ENCODE measurements around the gene FOXP2. TPM values are rescaled to one million over a fixed set of nuclear protein-coding genes. Genes with fewer than 3 reads are reported as not detected.
"Not testable (repeated sequence)": the region's sequence is repeated elsewhere in the genome, so short reads cannot be mapped to it uniquely, and the experiment has no call there.

The FOXP2 gene
- total RNA-seq, 1 donor, result 17.4 TPM

GRCh38 chr7:114575098-114575497 is 160.5 kb downstream of the FOXP2 start:
- no peak for DNase-seq (ENCODE audit: low read depth)
- TF ChIP-seq CTCF (IDR thresholded peaks at IDR 0.05; ENCODE audit: insufficient read depth, low read length), result no peak
- H3K4me3 ChIP-seq (ENCODE audit: low read depth, low read length), result no peak overlapping the region

GRCh38 chr7:114580963-114581362 is 166.3 kb downstream of the FOXP2 start:
- not testable (repeated sequence) for H3K4me3 ChIP-seq (ENCODE audit: low read depth, low read length); DNase-seq (ENCODE audit: low read depth)

- no peak for DNase-seq (ENCODE audit: low read depth)
- H3K4me3 ChIP-seq (ENCODE audit: low read depth, low read length), result no peak overlapping the region
- TF ChIP-seq CTCF (IDR thresholded peaks at IDR 0.05; ENCODE audit: insufficient read depth, low read length), result no peak
Measured at GRCh38 chr7:114588506-114588905, 173.9 kb downstream of the FOXP2 start.

- H3K4me3 ChIP-seq (ENCODE audit: low read depth, low read length), result no peak overlapping the region
- no peak for DNase-seq (ENCODE audit: low read depth)
- no peak for TF ChIP-seq CTCF (IDR thresholded peaks at IDR 0.05; ENCODE audit: insufficient read depth, low read length)
Measured at GRCh38 chr7:114589436-114589835, 174.8 kb downstream of the FOXP2 start.

- no peak for TF ChIP-seq CTCF (IDR thresholded peaks at IDR 0.05; ENCODE audit: insufficient read depth, low read length)
- H3K4me3 ChIP-seq (ENCODE audit: low read depth, low read length), result no peak overlapping the region
- no peak for DNase-seq (ENCODE audit: low read depth)
Measured at GRCh38 chr7:114590298-114590697, 175.7 kb downstream of the FOXP2 start.

GRCh38 chr7:114598946-114599345 is 184.3 kb downstream of the FOXP2 start:
- no peak for DNase-seq (ENCODE audit: low read depth)
- no peak overlapping the region for H3K4me3 ChIP-seq (ENCODE audit: low read depth, low read length)
- no peak for TF ChIP-seq CTCF (IDR thresholded peaks at IDR 0.05; ENCODE audit: insufficient read depth, low read length)

- DNase-seq (ENCODE audit: low read depth), result no peak
- TF ChIP-seq CTCF (IDR thresholded peaks at IDR 0.05; ENCODE audit: insufficient read depth, low read length), result no peak
- H3K4me3 ChIP-seq (ENCODE audit: low read depth, low read length), result no peak overlapping the region
Measured at GRCh38 chr7:114606100-114606499, 191.5 kb downstream of the FOXP2 start.

- H3K4me3 ChIP-seq (ENCODE audit: low read depth, low read length); DNase-seq (ENCODE audit: low read depth): not testable (repeated sequence)
Measured at GRCh38 chr7:114608822-114609221, 194.2 kb downstream of the FOXP2 start.
